ENCODE data around the gene LARGE1.
A peak's percentile ranks its signal among the peaks of the same experiment; 100 is the strongest.

LARGE1 gene

GRCh38 chr22:33920197-33920540, at the start of gene LARGE1:
TSS of gene LARGE1 (minus strand) at chr22:33920476.
- peak; percentile 19 for DNase-seq

GRCh38 chr22:33969045-33969444, 48.8 kb upstream of the LARGE1 start:
- no peak for DNase-seq

DNA sequence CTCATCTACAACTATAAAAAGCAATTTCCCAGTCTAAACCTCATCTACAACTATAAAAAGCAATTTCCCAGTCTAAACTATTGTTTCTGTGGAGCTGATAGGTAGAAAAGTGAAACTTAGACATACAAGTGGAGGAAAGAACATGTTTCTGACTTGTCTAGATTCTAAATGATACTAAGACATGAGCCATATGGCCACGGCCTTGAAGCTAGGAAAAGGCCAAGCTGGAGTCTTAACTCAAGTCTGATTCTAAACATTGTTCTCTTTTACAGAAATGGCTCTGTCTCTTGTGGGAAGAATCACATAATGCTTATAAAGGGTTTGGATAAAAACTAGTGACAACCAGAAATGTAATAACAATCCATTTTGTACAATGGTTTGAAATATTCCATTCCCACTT, 43.8 kb upstream of the LARGE1 start:
- DNase-seq = no peak

DNA sequence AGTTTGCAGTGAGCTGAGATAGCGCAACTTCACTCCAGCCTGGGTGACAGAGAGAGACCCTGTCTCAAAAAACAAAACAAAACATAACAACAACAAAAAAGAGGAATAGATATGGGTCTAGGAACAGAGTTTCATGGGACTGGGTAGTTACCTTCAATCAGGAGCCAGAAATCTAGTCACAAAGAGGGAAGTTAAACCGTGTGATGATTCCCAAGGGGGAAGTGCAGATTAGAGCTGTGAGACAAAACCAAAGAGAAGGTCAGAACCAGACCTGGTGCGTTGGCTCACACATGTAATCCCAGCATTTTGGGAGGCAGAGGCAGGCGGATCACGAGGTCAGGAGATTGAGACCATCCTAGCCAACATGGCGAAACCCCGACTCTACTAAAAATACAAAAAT, 42.1 kb upstream of the LARGE1 start:
- no peak for DNase-seq

- no peak for DNase-seq
These were observed 38.5 kb upstream of the LARGE1 start for GRCh38 chr22:33958741-33959140.

DNA sequence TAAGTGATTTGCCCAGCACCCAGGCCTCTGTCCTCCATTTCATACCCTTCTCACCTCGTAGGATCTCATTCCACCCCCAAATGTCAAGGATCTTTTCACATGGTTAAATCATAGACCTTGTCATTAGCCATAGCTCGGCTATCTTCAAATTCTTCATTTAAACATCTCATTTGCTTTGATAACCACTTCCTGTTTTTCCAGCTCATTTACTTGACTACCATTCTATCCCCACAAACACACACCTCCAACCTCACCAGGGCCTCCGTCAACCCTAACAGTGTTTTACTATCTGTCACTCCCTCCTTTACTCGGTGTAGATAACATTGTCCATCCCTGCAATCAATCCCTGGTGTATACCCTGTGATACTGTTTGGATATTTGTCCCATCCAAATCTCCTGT, 36.8 kb upstream of the LARGE1 start:
- no peak for DNase-seq

DNA sequence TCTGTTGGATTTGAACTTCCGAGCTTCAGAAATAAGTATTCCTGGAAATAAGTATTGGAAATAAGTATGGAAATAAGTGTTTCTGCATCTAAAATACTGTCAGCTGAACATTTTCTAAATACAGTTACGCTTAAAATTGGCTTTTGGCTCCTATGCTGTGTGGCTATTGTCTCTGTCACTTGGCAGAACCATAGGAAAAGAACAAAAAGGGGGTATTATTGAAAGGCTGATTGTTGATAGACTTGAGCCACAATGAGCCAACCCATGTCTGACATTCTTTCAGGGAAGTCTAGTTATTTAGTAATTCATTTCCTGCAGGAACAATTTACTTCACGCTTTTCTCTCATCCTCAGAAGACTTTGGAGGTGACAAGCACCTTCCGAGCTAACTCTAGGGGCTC, 32.5 kb upstream of the LARGE1 start:
- no peak for DNase-seq

- no peak for DNase-seq
These were observed 20.5 kb upstream of the LARGE1 start for GRCh38 chr22:33940741-33941140.

GRCh38 chr22:33932997-33933396, 12.7 kb upstream of the LARGE1 start:
- DNase-seq = no peak

DNA sequence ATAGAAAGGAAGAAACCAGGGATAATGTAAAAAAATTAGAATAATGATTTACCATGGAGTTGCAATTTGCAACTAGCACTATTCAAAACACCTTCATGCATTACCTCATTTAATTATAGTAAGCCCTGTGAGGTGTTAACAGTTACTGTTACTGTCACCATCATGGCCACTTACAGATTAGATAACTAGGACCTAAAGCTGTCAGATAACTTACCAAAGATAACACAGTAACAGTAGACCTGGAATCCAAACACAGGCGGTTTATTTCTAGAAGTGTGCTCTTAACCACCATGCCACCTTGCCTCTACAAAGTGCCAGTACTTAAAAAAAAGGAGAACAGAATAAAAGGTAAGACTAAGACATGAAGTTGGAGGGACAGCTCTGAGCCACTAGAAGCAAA, 11.1 kb upstream of the LARGE1 start:
- DNase-seq = no peak

DNA sequence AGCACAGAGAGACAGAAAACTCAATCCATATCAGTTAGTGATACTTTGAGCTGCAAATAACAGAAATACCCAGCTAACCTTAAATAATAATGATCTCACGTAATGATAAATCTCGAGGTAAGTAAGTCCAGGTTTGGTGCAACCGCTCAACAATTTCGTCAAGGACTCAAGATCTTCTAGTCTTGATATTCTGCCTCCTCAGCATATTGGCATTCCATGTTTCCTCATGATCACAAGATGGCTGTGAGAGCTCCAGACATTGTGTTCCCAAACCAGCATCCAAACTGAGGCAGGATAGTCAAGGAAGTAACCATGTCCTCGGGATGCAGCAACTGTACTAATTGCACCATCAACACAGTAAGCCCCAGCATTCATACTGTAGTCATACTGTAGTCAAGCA, 7.5 kb upstream of the LARGE1 start:
- DNase-seq = no peak

DNA sequence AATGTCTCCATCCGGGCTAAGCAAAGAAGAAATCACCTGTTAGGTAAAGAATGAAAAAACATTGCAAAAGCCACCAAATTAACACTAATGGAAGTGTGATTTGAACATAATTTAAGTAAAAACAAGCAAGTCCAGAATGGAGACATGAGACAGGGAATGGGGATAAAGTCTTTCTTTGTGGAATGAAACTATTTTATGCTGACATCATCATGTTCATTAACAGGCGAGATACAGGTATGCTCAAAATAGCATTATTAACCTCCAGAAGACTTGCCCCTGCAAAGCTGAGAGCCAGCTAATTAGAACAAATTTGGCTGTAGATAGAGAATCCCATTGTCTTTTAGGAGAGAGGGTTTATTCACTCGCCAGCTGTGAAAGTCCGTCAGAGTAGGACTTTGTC, 4.9 kb upstream of the LARGE1 start:
- DNase-seq = no peak

DNA sequence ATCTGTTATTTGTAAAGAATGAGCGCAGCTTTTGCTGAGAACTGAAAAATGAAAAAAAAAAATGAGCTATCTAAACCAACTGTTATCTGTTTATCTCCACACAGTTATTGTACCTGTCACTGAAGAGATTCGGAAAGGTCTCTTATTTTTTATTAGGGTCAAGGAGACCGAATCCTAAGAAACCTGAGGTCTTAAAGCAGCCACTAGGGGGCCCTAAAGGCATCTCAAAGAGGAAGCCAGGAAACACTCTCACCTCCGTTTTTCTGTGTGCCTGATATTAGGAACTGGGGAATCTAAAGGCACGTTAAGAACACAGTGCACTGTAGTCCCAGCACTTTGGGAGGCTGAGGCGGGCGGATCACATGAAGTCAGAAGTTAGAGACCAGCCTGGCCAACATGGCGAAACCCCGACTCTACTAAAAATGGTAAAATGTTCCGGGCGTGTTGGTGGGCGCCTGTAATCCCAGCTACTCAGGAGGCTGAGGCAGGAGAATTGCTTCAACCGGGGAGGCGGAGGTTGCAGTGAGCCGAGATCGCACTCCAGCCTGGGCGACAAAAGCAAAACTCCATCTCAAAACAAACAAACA, 3.5 kb upstream of the LARGE1 start:
- peak; percentile 58 for DNase-seq

DNA sequence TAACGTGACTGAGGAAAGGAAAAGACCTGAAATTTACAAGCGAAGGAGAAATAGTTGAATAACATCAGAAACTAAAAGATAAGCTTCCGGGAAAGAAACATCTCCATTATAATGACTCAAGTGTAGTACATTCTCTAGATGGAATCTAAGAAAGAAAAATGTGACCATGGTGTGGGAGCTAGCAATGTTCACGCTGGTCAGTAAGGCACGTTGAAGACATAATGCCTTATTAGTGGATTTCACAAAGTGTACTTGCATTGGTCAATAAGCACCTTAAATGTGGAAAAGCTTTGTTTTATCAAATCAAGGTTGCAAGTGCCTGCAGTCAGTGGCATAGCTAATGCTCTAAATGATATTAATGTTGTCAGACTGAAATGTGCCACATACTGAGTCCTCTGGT, 2.8 kb upstream of the LARGE1 start:
- DNase-seq = peak; percentile 4

GRCh38 chr22:33922349-33922681, 2.0 kb upstream of the LARGE1 start:
- DNase-seq = peak; percentile 30

- peak; percentile 70 for DNase-seq
These were observed 1.5 kb upstream of the LARGE1 start for GRCh38 chr22:33921525-33922348.

- DNase-seq = peak; percentile 96
These were observed 750 bp upstream of the LARGE1 start for GRCh38 chr22:33920927-33921524.

DNA sequence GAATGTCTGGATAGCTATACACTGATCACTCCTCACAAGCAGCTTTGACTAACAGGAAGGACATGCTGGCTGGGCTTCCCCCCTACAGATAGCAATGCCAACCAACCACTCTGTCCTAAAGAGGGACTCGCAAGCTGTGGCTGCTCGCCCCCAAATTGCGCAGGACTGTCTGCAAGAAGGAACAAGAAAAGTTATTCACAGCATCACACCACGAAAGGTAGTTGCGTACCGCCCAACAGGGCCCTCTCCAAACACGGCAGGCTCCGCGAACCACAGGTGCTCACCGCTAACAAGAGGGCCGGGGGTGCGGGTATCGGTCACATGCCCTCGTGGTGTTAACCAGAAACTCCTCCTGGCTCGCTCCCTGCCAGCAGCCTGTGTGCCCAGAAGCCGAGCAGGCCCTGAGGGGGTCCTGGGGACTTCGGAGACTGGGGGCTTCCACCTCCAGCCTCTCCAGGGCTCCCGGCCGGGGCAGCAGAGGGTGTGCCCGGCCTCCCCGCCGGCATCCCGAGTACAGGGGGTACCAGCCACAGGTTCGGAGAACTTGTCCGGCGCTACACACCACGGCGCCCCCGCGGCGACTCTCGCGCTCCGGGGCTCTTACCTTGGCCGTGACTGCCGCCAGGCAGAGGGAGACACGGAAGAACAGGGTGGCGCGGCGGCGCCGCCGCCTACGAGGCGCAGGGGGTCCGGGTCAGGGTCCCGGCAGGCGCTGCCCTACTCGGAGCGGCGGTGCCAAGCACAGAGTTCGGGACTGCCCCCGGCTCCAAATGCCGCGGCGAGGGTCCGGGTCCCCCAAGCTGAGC, 682 bp downstream of the LARGE1 start:
- peak; percentile 30 for DNase-seq

DNA sequence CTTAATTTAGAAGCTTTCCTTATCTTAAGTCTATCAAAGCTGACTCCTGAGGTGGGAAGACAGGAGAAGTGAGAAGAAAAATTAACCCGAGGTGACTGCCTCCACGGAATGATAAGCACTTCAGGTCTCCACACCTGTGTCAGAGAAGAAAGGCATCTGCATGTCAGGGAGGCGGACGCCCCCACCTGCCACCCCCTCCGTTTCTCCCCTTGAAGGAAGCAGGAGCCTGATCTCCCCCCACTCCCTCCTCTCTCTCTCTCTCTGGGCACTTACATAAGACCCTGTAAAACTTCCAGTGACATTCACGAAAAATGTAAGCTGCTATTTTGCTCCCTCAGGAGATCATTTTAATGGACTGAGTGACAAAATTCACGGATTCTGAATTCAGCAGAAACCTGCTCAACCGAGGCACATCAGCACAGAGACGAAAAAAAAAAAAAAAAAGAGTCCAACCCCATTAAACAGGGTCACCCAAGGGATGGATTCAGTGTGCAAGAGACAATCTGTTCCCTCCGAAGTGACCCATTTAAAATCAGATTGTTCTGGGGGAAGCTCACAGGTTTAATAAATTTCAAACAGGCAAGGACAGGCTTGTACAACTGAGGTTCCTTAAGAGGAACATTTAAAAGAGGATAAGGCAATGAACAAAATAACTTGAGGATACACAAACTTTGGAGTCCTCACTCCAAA, 1.5 kb downstream of the LARGE1 start:
- no peak for DNase-seq

GRCh38 chr22:33917744-33918406, 2.4 kb downstream of the LARGE1 start:
- peak; percentile 34 for DNase-seq

DNA sequence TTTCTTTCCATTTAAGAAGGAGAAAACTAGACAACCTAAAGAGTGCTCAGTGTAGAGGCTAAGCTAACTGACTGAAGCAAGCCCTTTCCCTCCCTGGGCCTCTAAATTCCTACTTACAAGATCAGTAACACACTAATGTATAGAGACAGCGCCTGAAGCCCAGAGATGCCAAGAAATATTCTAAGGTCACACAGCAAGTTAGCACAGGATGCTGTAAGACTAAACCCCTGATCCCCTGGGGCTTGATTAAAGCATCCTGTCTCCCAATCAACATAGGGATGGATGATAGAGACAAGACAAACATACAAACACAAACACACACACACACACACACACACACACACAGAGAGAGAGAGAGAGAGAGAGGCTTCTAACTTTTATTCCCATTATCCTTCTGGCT, 5.6 kb downstream of the LARGE1 start:
- DNase-seq = no peak

DNA sequence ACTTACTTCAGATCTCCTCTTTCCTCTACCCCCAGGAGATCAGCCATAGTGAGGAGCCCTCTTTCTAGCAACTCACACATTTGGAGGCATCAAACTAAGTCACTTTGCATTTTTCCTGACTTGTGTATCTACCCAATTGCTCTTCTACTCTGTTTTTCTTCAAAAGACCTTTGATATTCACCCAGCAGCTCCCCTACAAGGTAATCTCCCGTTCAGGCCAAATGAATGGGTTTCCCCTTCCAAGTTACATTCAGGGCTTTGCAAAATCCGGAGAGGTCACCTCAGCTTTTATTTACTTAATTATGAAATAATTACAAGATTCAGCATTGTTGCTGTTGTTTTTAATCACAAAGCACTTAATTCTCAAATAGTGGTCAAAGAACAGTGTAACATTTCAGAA, 6.1 kb downstream of the LARGE1 start:
- no peak for DNase-seq

DNA sequence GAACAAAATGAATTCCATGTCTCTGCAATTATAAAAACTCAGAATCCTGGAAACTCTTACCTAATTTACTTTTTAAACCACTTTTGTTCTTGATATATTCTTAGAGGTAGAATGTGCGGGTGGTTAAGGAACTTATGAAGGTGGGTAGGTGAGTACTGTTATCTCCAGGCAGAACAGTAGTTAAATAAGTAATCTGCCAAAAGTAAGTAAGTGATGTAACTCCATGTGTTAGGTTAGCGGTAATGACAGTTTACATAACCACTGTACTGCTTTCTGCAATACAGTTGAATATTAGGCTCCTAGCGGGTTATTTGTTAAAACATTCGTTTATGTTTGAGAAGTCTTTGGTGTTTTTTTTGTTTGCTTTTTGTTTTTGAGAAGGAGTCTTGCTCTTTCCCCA, 7.1 kb downstream of the LARGE1 start:
- no peak for DNase-seq
